ENCODE measurements around the gene RRAGC. TPM values are rescaled to one million over a fixed set of nuclear protein-coding genes. Genes with fewer than 3 reads are reported as not detected.

The RRAGC gene
- total and polyA plus RNA-seq, 9 of the 15 experiments (the other 6 are each of a cell fraction or from before 2014, with no cell fraction given): 3.9 to 16.9 (median 10.9) TPM

DNA sequence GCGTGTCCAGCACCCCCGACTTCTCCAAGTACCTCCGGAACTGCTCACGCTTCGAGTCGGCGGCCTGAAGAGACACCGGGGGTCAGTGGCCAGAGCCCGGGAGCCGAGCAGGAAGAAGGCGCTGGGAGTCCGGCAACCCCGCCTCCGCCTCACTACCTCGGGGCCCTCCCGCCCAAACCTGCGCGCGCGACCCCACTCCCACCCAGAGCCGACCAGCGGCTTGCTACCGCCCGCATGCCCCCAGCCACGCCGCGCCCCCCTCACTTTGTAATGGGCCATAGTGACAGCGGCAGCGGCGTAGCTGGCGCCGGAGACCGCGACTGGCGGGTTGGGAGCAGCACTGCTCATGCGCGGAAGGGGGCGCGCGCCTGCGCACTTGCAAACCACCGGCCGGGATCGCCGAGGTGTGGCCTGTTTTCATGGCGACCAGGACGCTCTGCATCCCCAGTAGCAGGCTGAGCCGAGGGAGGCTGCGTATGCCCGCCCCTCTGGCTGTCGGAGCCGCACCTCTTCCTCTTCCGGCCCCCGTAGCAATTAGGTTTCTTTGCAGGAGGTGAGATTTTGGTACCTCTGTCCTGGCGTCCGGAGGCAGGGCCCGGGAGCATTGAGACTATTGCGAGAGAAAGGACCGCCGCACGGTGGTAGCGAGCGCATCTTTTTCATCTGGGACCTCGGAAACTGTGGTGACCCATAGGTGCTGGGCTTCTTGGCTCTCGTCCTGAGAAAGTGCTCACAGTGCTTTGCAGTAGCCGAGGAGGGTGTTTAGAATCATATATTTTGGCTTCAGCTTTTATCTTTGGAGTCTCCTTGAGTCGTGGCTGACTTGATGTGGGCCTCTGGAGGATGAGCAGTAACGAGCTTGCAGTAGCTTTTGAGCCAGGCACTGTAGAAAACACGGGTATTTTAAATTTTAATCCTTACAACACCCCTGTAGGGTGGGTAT is 13.7 kb upstream of the RRAGC start, which contains the start of gene MYCBP (continued):
- TF ChIP-seq SIX5 (IDR thresholded peaks at IDR 0.05; ENCODE audit: borderline replicate concordance in 1 of 2, insufficient read depth in 1 of 2, low read depth in 1 of 2, low read length in 2 of 2) (no peak), ZFP30 (CRISPR knock-in tag; IDR thresholded peaks at IDR 0.05; ENCODE audit: borderline replicate concordance) (no peak), CBX3 (IDR thresholded peaks at IDR 0.05; ENCODE audit: borderline replicate concordance in 1 of 2, low read length in 2 of 2) (no peak), ZBED1 (IDR thresholded peaks at IDR 0.05) (no peak), U2AF2 (optimal IDR thresholded peaks at IDR 0.05; ENCODE audit: low read depth, low read length) (no peak), TBP (optimal IDR thresholded peaks at IDR 0.05; ENCODE audit: low read depth, low read length) (peak; percentile 65), ZNF584 (CRISPR knock-in tag; IDR thresholded peaks at IDR 0.05; ENCODE audit: low read depth) (no peak), THRAP3 (IDR thresholded peaks at IDR 0.05; ENCODE audit: borderline replicate concordance) (no peak), ADNP (tag; IDR thresholded peaks at IDR 0.05) (no peak), HDAC6 (IDR thresholded peaks at IDR 0.05; ENCODE audit: low read depth, low read length) (no peak), TAL1 (IDR thresholded peaks at IDR 0.05) (no peak), STAG1 (CRISPR knock-in tag; IDR thresholded peaks at IDR 0.05; ENCODE audit: borderline replicate concordance) (no peak), ESRRB (CRISPR knock-in tag; IDR thresholded peaks at IDR 0.05; ENCODE audit: borderline replicate concordance) (no peak), NCOR1 (IDR thresholded peaks at IDR 0.05) (no peak), RFX7 (CRISPR knock-in tag; IDR thresholded peaks at IDR 0.05) (no peak)
- TF ChIP-seq, protein P1, sequence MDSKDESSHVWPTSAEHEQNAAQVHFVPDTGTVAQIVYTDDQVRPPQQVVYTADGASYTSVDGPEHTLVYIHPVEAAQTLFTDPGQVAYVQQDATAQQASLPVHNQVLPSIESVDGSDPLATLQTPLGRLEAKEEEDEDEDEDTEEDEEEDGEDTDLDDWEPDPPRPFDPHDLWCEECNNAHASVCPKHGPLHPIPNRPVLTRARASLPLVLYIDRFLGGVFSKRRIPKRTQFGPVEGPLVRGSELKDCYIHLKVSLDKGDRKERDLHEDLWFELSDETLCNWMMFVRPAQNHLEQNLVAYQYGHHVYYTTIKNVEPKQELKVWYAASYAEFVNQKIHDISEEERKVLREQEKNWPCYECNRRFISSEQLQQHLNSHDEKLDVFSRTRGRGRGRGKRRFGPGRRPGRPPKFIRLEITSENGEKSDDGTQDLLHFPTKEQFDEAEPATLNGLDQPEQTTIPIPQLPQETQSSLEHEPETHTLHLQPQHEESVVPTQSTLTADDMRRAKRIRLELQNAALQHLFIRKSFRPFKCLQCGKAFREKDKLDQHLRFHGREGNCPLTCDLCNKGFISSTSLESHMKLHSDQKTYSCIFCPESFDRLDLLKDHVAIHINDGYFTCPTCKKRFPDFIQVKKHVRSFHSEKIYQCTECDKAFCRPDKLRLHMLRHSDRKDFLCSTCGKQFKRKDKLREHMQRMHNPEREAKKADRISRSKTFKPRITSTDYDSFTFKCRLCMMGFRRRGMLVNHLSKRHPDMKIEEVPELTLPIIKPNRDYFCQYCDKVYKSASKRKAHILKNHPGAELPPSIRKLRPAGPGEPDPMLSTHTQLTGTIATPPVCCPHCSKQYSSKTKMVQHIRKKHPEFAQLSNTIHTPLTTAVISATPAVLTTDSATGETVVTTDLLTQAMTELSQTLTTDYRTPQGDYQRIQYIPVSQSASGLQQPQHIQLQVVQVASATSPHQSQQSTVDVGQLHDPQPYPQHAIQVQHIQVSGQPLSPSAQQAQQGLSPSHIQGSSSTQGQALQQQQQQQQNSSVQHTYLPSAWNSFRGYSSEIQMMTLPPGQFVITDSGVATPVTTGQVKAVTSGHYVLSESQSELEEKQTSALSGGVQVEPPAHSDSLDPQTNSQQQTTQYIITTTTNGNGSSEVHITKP (IDR thresholded peaks at IDR 0.05; ENCODE audit: partially characterized antibody): peak; percentile 86
- TF ChIP-seq, protein P2, sequence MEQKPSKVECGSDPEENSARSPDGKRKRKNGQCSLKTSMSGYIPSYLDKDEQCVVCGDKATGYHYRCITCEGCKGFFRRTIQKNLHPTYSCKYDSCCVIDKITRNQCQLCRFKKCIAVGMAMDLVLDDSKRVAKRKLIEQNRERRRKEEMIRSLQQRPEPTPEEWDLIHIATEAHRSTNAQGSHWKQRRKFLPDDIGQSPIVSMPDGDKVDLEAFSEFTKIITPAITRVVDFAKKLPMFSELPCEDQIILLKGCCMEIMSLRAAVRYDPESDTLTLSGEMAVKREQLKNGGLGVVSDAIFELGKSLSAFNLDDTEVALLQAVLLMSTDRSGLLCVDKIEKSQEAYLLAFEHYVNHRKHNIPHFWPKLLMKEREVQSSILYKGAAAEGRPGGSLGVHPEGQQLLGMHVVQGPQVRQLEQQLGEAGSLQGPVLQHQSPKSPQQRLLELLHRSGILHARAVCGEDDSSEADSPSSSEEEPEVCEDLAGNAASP (IDR thresholded peaks at IDR 0.05): no peak
- TF ChIP-seq, protein P3, sequence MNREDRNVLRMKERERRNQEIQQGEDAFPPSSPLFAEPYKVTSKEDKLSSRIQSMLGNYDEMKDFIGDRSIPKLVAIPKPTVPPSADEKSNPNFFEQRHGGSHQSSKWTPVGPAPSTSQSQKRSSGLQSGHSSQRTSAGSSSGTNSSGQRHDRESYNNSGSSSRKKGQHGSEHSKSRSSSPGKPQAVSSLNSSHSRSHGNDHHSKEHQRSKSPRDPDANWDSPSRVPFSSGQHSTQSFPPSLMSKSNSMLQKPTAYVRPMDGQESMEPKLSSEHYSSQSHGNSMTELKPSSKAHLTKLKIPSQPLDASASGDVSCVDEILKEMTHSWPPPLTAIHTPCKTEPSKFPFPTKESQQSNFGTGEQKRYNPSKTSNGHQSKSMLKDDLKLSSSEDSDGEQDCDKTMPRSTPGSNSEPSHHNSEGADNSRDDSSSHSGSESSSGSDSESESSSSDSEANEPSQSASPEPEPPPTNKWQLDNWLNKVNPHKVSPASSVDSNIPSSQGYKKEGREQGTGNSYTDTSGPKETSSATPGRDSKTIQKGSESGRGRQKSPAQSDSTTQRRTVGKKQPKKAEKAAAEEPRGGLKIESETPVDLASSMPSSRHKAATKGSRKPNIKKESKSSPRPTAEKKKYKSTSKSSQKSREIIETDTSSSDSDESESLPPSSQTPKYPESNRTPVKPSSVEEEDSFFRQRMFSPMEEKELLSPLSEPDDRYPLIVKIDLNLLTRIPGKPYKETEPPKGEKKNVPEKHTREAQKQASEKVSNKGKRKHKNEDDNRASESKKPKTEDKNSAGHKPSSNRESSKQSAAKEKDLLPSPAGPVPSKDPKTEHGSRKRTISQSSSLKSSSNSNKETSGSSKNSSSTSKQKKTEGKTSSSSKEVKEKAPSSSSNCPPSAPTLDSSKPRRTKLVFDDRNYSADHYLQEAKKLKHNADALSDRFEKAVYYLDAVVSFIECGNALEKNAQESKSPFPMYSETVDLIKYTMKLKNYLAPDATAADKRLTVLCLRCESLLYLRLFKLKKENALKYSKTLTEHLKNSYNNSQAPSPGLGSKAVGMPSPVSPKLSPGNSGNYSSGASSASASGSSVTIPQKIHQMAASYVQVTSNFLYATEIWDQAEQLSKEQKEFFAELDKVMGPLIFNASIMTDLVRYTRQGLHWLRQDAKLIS (CRISPR knock-in tag; IDR thresholded peaks at IDR 0.05): no peak
